Gastrocnemius medialis (tissue), 4 donors: ENCODE results near the gene HMCES. TPM values are rescaled to one million over a fixed set of nuclear protein-coding genes. Genes with fewer than 3 reads are reported as not detected.
"Not testable (repeated sequence)": the region's sequence is repeated elsewhere in the genome, so short reads cannot be mapped to it uniquely, and the experiment has no call there.

ENCODE experiments used
- ATAC-seq, 2 donors: fragments of 150-250 bp; one replicate each; pipeline ENCODE4 v1.9.1; 2016
- DNase-seq, 2 donors: peaks; one replicate each; pipeline ENCODE4 v3.0.0-alpha.2; 2019
- H3K27ac ChIP-seq, 4 donors: fragments of 200-600 bp; sonication (generic); 1 replicate in 1 of 4; 2 replicates in 3 of 4; pipeline ENCODE4 v1.5.1; 2016 to 2018; ENCODE audit warnings: mild to moderate bottlenecking in 2 of 4, moderate library complexity in 1 of 4
- H3K27me3 ChIP-seq, 3 donors: fragments of 200-600 bp; sonication (generic) in 2 of 3; 1 replicate in 1 of 3; 2 replicates in 2 of 3; pipeline versions ENCODE4 v1.5.1 to v1.6.0; 2016 to 2019; ENCODE audit warnings: mild to moderate bottlenecking in 1 of 3, moderate library complexity in 1 of 3
- H3K36me3 ChIP-seq, 2 donors: fragments of 200-600 bp; sonication (generic) in 1 of 2; one replicate each; pipeline ENCODE4 v1.5.1; 2017 to 2018
- H3K4me1 ChIP-seq, 2 donors: fragments of 200-600 bp; sonication (generic) in 1 of 2; one replicate each; pipeline ENCODE4 v1.5.1; 2016 to 2017; ENCODE audit warnings: mild to moderate bottlenecking in 2 of 2
- H3K4me3 ChIP-seq, 4 donors: fragments of 200-600 bp; sonication (generic) in 3 of 4; 1 replicate in 1 of 4; 2 replicates in 3 of 4; pipeline ENCODE4 v1.5.1; 2016 to 2019; ENCODE audit warnings: mild to moderate bottlenecking in 2 of 4
- H3K9me3 ChIP-seq, 3 donors: fragments of 200-600 bp; sonication (generic) in 2 of 3; 1 replicate in 1 of 3; 2 replicates in 2 of 3; pipeline ENCODE4 v1.5.1; 2016 to 2019
- POLR2A ChIP-seq, 2 donors: fragments of 450-650 bp; IDR thresholded peaks; one replicate each; pipeline ENCODE4 v1.6.1; 2017; ENCODE audit warnings: antibody characterized with exemption in 2 of 2, mild to moderate bottlenecking in 2 of 2, moderate library complexity in 2 of 2
- in situ Hi-C, 4 donors: fragments of 200-750 bp; cut with MboI; loops; one replicate each; pipeline versions ENCODE4 v1.15.0 to v1.8.0; 2017; ENCODE audit warnings: low sequenced_read_pairs in 4 of 4
- intact Hi-C: fragments of 100-400 bp; cut with DNase I; formaldehyde crosslinking; loops from one replicate; pipeline ENCODE4 v1.15.1; 2023; ENCODE audit warnings: low total_unique reads
- total RNA-seq, 4 donors: library from RNA; depleted of rRNA; stranded (reverse); fragments of >200 nt; gene quantifications; one replicate each; pipeline versions ENCODE4 v1.1.0 to v1.2.3, GENCODE V29; 2016
- TF ChIP-seq, protein P1 (sequence below), 5 experiments: fragments of 450-650 bp in 3 of 5; fragments of 200-600 bp in 2 of 5; sonication (generic) in 2 of 5; IDR thresholded peaks in 4 of 5; conservative IDR thresholded peaks in 1 of 5; 1 replicate in 4 of 5; 2 replicates in 1 of 5; pipeline ENCODE4 v1.5.1; 2016 to 2019; ENCODE audit warnings: antibody characterized with exemption in 5 of 5, mild to moderate bottlenecking in 3 of 5, moderate library complexity in 3 of 5

Gene HMCES
- total RNA-seq, 4 donors from 2014 or later = 24.7 to 35.2 (median 29.5) TPM

DNA sequence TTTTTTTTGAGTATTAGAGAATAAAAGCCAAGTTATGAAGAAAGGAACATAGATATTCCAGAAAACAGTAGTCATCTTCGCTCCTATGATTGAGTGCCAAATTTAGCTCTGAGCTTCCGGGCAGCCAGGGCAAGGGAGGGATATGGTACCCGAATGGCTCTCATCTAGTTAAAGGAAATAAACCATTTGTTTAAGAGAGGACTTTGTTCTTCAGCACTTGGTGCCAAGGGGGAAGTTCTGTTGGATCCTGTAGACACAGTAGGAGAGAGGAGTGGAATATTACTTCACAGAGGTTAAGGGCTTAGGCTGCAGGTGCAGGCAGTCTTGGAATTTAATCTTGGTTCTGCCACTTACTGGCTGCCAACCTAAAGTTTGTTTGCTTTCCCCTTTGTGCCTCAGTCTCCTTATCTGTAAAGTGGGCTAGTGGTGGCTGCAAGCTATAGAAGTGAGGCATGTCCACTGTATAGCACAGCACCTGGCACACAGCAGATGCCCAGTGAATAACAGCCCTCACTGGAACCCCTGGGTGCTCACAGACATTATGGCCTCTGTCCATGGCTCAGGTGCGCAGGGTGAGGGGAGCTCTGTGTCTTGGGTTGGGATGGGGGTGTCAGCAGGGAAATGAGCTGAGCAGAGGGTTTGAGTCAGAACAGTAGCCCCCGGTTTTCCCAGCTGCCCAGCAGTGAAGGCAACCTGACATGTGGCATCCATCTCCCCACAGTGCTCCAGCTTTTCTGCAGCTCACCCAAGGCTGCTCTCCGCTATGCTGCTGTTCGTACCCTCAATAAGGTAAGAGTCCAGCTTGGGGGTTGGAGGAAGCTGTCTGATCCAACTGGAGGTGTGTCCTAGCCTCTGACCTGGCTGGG is 18.8 kb upstream of the HMCES start:
- TF ChIP-seq POLR2A (IDR thresholded peaks at IDR 0.05) = no peak
- TF ChIP-seq, protein P1, sequence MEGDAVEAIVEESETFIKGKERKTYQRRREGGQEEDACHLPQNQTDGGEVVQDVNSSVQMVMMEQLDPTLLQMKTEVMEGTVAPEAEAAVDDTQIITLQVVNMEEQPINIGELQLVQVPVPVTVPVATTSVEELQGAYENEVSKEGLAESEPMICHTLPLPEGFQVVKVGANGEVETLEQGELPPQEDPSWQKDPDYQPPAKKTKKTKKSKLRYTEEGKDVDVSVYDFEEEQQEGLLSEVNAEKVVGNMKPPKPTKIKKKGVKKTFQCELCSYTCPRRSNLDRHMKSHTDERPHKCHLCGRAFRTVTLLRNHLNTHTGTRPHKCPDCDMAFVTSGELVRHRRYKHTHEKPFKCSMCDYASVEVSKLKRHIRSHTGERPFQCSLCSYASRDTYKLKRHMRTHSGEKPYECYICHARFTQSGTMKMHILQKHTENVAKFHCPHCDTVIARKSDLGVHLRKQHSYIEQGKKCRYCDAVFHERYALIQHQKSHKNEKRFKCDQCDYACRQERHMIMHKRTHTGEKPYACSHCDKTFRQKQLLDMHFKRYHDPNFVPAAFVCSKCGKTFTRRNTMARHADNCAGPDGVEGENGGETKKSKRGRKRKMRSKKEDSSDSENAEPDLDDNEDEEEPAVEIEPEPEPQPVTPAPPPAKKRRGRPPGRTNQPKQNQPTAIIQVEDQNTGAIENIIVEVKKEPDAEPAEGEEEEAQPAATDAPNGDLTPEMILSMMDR (IDR thresholded peaks at IDR 0.05 in 4 of 5, conservative IDR thresholded peaks at IDR 0.05 in 1 of 5) = no peak
- H3K4me3 ChIP-seq = no peak overlapping the region
- H3K36me3 ChIP-seq = peaks cover 4 to 98% of the 10 kb centered on the region in 2 donors
- no peak overlapping the region for H3K27ac ChIP-seq
- no peak for DNase-seq
- H3K4me1 ChIP-seq = no peaks in the 10 kb centered on the region
- intact Hi-C loops (no loop called here), in situ Hi-C loops (no loop called here)
- no peak for ATAC-seq
- H3K9me3 ChIP-seq = no peaks in the 10 kb centered on the region
- no peaks in the 10 kb centered on the region for H3K27me3 ChIP-seq

DNA sequence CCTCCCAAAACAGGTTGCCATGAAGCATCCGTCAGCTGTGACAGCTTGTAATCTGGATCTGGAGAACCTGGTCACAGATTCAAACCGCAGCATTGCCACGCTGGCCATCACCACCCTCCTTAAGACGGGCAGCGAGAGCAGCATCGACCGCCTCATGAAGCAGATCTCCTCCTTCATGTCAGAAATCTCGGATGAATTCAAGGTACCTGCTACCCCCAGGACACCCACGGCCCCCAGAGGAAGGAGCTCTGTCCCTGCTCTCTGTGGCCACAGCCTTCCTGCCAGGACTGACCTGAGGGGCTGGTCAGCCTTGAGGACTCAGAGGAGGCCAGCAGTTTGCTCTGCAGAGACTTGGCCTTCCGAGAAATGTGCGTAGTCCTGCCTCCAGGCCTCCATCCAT is 18.1 kb upstream of the HMCES start:
- TF ChIP-seq, protein P1 (IDR thresholded peaks at IDR 0.05 in 4 of 5, conservative IDR thresholded peaks at IDR 0.05 in 1 of 5) = no peak
- TF ChIP-seq POLR2A (IDR thresholded peaks at IDR 0.05) = no peak
- H3K4me1 ChIP-seq = no peaks in the 10 kb centered on the region
- DNase-seq (no peak), ATAC-seq (no peak)
- H3K36me3 ChIP-seq = peaks cover 7 to 98% of the 10 kb centered on the region in 2 donors
- H3K27me3 ChIP-seq = no peaks in the 10 kb centered on the region
- H3K4me3 ChIP-seq = no peak overlapping the region
- intact Hi-C loops = no loop called here
- in situ Hi-C loops = no loop called here
- H3K27ac ChIP-seq = no peak overlapping the region
- no peaks in the 10 kb centered on the region for H3K9me3 ChIP-seq

DNA sequence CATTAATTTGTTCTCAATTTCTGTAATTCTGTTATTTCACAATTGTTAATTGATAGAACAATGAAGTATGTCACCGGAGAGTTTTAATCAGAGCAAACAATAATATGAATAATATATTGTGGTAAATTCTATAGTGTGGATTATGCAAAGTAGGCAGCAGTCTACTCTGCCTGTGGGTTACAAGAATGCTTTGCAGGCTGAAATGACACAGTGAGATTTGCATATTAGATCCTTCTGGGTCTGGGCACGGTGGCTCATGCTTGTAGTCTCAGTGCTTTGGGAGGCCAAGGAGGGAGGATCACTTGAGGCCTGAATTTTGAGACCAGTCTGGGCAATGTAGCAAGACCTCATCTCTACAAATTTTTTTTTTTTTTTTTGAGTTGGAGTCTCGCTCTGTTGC is 16.8 kb upstream of the HMCES start:
- in situ Hi-C loops (no loop called here), intact Hi-C loops (no loop called here)
- no peaks in the 10 kb centered on the region for H3K27me3 ChIP-seq
- no peak for DNase-seq
- H3K4me3 ChIP-seq = no peak overlapping the region
- H3K9me3 ChIP-seq = no peaks in the 10 kb centered on the region
- peaks cover 8 to 98% of the 10 kb centered on the region in 2 donors for H3K36me3 ChIP-seq
- H3K27ac ChIP-seq = no peak overlapping the region
- ATAC-seq = no peak
- TF ChIP-seq, protein P1 (IDR thresholded peaks at IDR 0.05 in 4 of 5, conservative IDR thresholded peaks at IDR 0.05 in 1 of 5) = no peak
- TF ChIP-seq POLR2A (IDR thresholded peaks at IDR 0.05) = no peak
- H3K4me1 ChIP-seq = no peaks in the 10 kb centered on the region

DNA sequence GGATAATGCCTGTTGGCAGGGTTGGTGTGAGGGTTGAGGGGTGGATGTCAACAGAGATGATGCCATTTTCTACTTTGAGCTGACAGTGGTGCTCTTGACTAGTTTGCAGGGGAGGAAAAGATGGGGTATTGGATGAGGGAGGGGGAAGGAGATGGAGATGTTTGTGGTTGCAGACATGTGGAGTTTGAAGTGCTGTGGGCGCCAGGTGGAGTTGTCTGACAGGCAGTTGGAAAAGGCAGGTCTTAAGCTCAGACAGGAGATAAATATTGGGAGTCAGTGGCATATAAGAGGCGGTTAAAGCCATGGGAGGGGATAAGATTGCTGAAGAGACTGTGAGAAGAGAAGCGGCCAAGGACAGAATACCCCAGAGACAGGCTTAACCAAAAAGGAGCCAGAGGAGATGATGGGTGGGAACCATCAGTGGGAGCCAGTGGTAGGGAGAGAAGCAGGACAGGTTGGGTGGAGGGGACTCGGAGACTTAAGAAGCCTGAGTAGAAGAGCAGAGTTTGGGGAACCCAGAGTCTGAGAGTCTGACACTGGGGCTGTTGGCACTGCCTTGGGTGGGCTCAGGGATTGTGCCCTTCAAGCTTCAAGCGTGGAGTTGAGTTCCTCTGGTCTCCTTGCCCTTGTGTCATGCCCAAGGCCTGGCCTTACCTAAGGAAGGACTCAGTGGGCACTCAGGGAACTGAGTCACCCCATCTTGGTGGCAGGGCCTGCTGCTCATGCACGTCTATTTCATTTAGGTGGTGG is 15.3 kb upstream of the HMCES start:
- TF ChIP-seq, protein P1 (IDR thresholded peaks at IDR 0.05 in 4 of 5, conservative IDR thresholded peaks at IDR 0.05 in 1 of 5) = no peak
- no peak for TF ChIP-seq POLR2A (IDR thresholded peaks at IDR 0.05)
- Histone ChIP-seq H3K27me3 (no peaks in the 10 kb centered on the region), H3K27ac (no peak overlapping the region), H3K9me3 (no peaks in the 10 kb centered on the region), H3K36me3 (peaks cover 4 to 98% of the 10 kb centered on the region in 2 donors), H3K4me3 (no peak overlapping the region), H3K4me1 (no peaks in the 10 kb centered on the region)
- intact Hi-C loops (no loop called here), in situ Hi-C loops (no loop called here)
- DNase-seq (no peak), ATAC-seq (no peak)

DNA sequence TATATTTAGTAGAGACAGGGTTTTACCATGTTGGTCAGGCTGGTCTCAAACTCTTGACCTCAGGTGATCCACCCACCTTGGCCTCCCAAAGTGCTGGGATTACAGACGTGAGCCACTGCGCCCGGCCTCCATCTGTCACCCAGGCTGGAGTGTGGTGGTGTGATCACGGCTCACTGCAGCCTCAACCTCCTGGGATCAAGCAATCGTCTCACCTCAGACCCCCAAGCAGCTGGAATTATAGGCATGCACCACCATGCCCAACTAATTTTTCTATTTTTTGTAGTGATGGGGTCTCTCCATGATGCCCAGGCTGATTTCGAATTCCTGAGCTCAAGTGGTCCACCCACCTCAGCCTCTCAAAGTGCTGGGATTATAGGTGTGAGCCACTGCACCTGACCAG is 13.7 kb upstream of the HMCES start:
- intact Hi-C loops, DNase-seq, H3K9me3 ChIP-seq, ATAC-seq, H3K27me3 ChIP-seq, H3K27ac ChIP-seq, in situ Hi-C loops, H3K4me1 ChIP-seq, H3K4me3 ChIP-seq: not testable (repeated sequence)
- H3K36me3 ChIP-seq = peaks cover 4 to 98% of the 10 kb centered on the region in 2 donors
